Jurkat, Clone E6-1 (cell line): ENCODE results near the gene CARS2.
"Not testable (repeated sequence)": the region's sequence is repeated elsewhere in the genome, so short reads cannot be mapped to it uniquely, and the experiment has no call there.

Experiments
- DNase-seq: peaks from one replicate; pipeline ENCODE4 v3.0.0-alpha.2; 2011; ENCODE audit warnings: low read depth, low spot score
- H3K4me3 ChIP-seq: 2 replicates; pipeline ENCODE4 v1.5.1; 2011; ENCODE audit warnings: mild to moderate bottlenecking, low read length, control low read depth, moderate library complexity

Gene CARS2

DNA sequence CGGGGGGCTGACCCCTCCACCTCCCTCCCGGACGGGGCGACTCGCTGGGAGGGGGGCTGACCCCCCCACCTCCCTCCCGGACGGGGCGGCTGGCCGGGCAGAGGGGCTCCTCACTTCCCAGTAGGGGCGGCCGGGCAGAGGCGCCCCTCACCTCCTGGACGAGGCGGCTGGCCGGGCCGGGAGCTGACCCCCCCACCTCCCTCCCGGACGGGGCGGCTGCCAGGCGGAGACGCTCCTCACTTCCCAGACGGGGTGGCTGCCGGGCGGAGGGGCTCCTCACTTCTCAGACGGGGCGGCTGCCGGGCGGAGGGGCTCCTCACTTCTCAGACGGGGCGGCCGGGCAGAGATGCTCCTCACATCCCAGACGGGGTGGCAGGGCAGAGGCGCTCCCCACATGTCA is 99.6 kb downstream of the CARS2 start:
- not testable (repeated sequence) for DNase-seq, H3K4me3 ChIP-seq

DNA sequence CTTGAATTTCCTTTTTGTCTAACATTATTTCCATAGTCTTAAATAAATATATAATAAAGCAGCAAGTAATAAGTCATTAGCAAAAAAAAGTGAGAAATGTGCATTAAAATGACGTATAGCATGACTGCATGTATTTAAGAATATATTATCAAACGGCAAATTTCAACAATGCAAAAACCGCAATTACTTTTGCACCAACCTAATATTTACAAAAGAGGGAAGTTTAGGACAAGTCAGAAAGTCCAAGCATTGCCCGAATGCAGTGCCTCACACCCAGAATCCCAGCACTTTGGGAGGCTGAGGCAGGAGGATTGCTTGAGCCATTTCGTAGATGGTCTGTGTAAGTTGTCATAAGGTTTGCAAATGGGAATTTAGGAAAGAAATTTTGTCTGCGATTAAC is 100.8 kb downstream of the CARS2 start:
- H3K4me3 ChIP-seq, result no peak overlapping the region
- no peak for DNase-seq

GRCh38 chr13:110600980-110601379 is 104.9 kb downstream of the CARS2 start:
- H3K4me3 ChIP-seq, result no peak overlapping the region
- no peak for DNase-seq

- no peak for DNase-seq
- H3K4me3 ChIP-seq, result no peak overlapping the region
Observed at GRCh38 chr13:110600261-110600819, 105.6 kb downstream of the CARS2 start.

- no peak overlapping the region for H3K4me3 ChIP-seq
- no peak for DNase-seq
Observed at GRCh38 chr13:110597041-110597689, 108.8 kb downstream of the CARS2 start.

- peak; percentile 64 for DNase-seq
Observed at GRCh38 chr13:110593430-110594130, 112.3 kb downstream of the CARS2 start.

GRCh38 chr13:110592665-110593064 is 113.3 kb downstream of the CARS2 start:
- H3K4me3 ChIP-seq, result no peak overlapping the region
- no peak for DNase-seq

More at GRCh38 chr13:110593430-110594130, 112.3 kb downstream of the CARS2 start:
- no peak overlapping the region for H3K4me3 ChIP-seq
